ENCODE data around the gene CNTN4. TPM values are rescaled to one million over a fixed set of nuclear protein-coding genes. Genes with fewer than 3 reads are reported as not detected.

Gene CNTN4
- total RNA-seq, 4 donors from 2014 or later = 2.6 to 91.2 (median 13.2) TPM

DNA sequence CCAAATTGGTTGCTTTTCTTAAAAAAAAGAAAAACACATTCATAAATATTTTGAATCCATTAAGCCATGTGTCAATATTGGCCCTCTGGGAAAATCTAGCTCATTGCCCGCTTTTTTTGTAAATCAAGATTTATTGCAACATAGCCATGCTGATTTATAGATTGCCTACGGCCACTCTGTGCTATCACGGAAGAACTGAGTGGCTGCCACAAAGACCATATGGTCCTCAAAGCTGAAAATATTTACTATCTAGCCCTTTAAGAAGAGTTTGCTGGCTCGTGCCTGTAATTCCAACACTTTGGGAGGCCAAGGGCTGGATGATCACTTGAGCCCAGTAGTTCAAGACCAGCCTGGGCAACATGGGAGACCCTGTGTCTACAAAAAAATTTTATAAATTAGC, 965.6 kb downstream of the CNTN4 start:
- intact Hi-C loops (cut with DNase I; ENCODE audit: low total_unique reads) = no loop called here
- no peak overlapping the region for H3K27ac ChIP-seq
- H3K36me3 ChIP-seq = no peaks in the 10 kb centered on the region
- no peak for DNase-seq
- no peaks in the 10 kb centered on the region for H3K27me3 ChIP-seq
- TF ChIP-seq, protein P1, sequence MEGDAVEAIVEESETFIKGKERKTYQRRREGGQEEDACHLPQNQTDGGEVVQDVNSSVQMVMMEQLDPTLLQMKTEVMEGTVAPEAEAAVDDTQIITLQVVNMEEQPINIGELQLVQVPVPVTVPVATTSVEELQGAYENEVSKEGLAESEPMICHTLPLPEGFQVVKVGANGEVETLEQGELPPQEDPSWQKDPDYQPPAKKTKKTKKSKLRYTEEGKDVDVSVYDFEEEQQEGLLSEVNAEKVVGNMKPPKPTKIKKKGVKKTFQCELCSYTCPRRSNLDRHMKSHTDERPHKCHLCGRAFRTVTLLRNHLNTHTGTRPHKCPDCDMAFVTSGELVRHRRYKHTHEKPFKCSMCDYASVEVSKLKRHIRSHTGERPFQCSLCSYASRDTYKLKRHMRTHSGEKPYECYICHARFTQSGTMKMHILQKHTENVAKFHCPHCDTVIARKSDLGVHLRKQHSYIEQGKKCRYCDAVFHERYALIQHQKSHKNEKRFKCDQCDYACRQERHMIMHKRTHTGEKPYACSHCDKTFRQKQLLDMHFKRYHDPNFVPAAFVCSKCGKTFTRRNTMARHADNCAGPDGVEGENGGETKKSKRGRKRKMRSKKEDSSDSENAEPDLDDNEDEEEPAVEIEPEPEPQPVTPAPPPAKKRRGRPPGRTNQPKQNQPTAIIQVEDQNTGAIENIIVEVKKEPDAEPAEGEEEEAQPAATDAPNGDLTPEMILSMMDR (IDR thresholded peaks at IDR 0.05) = no peak
- no peak overlapping the region for H3K4me3 ChIP-seq
- no peaks in the 10 kb centered on the region for H3K9me3 ChIP-seq
- H3K4me1 ChIP-seq = no peaks in the 10 kb centered on the region

DNA sequence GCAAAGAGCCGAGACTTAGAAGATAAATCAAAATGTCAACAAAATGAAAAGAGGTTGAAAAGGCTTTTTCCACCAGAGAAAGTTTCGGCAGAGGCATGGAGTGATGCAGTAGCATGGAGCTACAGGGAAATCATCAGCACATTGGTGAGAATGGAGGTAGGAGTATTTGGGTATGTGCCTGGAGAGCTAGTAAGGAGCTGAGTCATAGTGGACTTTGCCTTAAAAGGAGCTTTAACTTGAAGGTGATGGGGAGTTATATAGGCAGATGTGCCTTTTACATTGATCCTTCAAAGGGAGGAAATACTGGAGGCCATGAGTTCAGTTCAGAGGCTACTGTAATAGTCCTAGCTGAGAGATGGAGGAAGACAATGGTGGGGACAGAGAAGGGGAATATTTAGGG, 967.2 kb downstream of the CNTN4 start:
- Histone ChIP-seq H3K27ac (no peak overlapping the region), H3K36me3 (no peaks in the 10 kb centered on the region), H3K9me3 (no peaks in the 10 kb centered on the region), H3K4me3 (no peak overlapping the region), H3K27me3 (no peaks in the 10 kb centered on the region), H3K4me1 (no peaks in the 10 kb centered on the region)
- DNase-seq = no peak
- TF ChIP-seq, protein P1 (IDR thresholded peaks at IDR 0.05) = no peak
- TF ChIP-seq POLR2A (IDR thresholded peaks at IDR 0.05) = no peak
- intact Hi-C loops (cut with DNase I; ENCODE audit: low total_unique reads) = no loop called here

DNA sequence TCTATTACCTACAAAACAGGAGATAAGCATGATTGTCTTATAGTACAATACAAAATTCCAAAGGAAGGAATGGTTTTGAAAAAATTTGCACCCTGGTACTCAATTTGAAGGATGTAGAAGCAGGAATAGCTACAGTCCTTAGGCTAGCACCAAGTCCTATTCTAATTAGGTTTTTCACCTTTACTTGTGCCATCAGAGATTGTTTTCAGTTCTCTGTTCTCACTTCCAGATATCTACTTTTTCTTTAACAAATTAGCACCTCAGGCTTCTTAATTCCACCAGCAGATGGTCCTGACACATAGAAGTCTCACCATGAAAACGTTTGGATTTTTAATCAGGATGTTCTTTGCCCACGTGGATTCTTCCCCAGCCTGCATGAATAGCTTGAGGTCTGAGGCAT, 967.7 kb downstream of the CNTN4 start:
- intact Hi-C loops (cut with DNase I; ENCODE audit: low total_unique reads) = no loop called here
- H3K4me3 ChIP-seq = no peak overlapping the region
- TF ChIP-seq POLR2A (IDR thresholded peaks at IDR 0.05) = no peak
- TF ChIP-seq, protein P1 (IDR thresholded peaks at IDR 0.05) = no peak
- H3K27me3 ChIP-seq = no peaks in the 10 kb centered on the region
- no peaks in the 10 kb centered on the region for H3K4me1 ChIP-seq
- H3K27ac ChIP-seq = no peak overlapping the region
- no peak for DNase-seq
- no peaks in the 10 kb centered on the region for H3K36me3 ChIP-seq
- no peaks in the 10 kb centered on the region for H3K9me3 ChIP-seq

DNA sequence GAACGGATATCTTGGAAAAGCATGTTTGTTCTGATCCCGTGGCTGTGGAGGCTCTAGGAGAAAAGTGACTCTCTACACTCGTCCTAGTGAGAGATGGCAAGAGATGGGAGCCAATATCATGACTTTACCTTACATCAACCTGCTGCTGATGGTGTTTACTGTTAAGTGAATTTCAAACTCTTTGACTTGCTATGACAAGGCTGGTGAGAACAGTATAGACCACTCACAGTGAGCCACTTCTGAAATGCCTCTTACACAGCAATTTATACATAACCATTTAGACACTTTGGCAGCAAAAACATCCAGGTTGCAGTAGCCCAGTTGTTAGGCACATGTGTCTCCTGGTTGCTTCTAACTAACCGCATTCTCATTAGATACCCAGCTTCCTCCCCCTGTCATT, 968.2 kb downstream of the CNTN4 start:
- DNase-seq = no peak
- no peak overlapping the region for H3K27ac ChIP-seq
- no peak overlapping the region for H3K4me3 ChIP-seq
- no peaks in the 10 kb centered on the region for H3K27me3 ChIP-seq
- intact Hi-C loops (cut with DNase I; ENCODE audit: low total_unique reads) = no loop called here
- no peaks in the 10 kb centered on the region for H3K4me1 ChIP-seq
- H3K36me3 ChIP-seq = no peaks in the 10 kb centered on the region
- TF ChIP-seq POLR2A (IDR thresholded peaks at IDR 0.05) = no peak
- TF ChIP-seq, protein P1 (IDR thresholded peaks at IDR 0.05) = no peak
- H3K9me3 ChIP-seq = no peaks in the 10 kb centered on the region

DNA sequence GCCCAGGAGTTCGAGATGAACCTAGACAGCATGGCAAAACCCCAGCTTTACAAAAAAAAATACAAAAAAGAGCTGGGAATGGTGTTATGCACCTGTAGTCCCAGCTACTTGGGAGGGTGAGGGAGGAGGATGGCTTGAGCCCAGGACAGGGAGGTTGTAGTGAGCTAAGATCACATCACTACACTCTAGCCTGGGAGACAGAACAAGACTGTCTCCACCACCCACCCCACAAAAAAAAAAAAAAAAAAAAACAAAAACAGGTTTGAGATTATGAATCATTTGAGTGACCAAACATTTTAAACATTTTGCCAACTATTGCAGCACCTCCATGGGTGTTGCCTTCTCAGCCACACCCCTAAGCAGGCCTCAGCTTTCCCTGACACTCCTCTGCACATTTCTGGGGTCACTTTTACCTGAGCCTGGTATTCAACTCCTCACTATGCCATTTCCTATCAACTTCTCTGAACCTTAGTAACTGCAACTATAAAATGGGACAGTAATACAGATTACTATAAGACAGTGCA, 969.8 kb downstream of the CNTN4 start:
- Histone ChIP-seq H3K4me1 (no peaks in the 10 kb centered on the region), H3K4me3 (no peak overlapping the region), H3K9me3 (no peaks in the 10 kb centered on the region), H3K27me3 (no peaks in the 10 kb centered on the region), H3K27ac (no peak overlapping the region), H3K36me3 (no peaks in the 10 kb centered on the region)
- no peak for TF ChIP-seq POLR2A (IDR thresholded peaks at IDR 0.05)
- intact Hi-C loops (cut with DNase I; ENCODE audit: low total_unique reads) = no loop called here
- DNase-seq = no peak

DNA sequence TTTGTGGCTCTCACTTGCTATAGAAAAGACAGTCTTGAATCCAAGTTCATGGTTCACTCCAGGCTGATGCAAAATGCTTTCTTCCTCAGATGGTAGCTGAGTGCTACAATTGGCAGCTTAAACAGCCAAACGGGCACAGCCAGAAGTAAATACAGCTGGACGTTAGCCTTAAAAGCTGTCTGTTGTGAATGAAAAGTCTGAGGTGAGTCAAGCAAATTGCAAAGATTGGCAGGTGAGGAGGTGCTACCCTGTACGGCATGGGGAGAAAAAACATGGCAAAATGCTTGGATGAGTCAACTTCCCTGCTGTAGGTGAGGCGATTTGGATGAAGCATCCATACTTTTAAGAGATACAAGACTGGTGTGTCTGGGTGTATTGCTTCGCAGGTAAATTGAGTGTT, 971.1 kb downstream of the CNTN4 start:
- H3K4me3 ChIP-seq = no peak overlapping the region
- no peak for DNase-seq
- no peak for TF ChIP-seq POLR2A (IDR thresholded peaks at IDR 0.05)
- TF ChIP-seq, protein P1 (IDR thresholded peaks at IDR 0.05) = no peak
- H3K36me3 ChIP-seq = no peaks in the 10 kb centered on the region
- H3K9me3 ChIP-seq = no peaks in the 10 kb centered on the region
- no peaks in the 10 kb centered on the region for H3K4me1 ChIP-seq
- no peaks in the 10 kb centered on the region for H3K27me3 ChIP-seq
- H3K27ac ChIP-seq = no peak overlapping the region
- intact Hi-C loops (cut with DNase I; ENCODE audit: low total_unique reads) = no loop called here
